ENCODE results near the gene FAM135A.
"Not testable (repeated sequence)": the region's sequence is repeated elsewhere in the genome, so short reads cannot be mapped to it uniquely, and the experiment has no call there.

FAM135A gene

DNA sequence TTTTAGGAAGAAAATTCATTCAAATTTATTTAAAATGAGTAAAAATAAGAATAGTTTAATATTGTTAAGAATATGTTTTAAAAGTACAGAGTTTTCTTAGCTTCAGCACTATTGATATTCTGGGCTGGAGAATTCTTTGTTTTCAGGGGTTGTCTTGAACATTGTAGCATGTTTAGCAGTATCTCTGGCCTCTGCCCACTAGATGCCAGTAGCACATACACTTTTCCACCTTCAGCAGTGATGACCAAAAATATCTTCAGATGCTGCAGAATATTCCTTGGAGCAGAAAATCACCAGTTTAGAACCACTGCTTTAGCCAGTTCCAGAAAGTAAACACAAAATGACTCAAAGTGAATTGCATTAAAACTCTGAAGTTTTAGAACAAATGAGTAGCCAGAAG, 134.0 kb downstream of the FAM135A start:
- peak; percentile 24 for DNase-seq (ENCODE audit: low spot score)

DNA sequence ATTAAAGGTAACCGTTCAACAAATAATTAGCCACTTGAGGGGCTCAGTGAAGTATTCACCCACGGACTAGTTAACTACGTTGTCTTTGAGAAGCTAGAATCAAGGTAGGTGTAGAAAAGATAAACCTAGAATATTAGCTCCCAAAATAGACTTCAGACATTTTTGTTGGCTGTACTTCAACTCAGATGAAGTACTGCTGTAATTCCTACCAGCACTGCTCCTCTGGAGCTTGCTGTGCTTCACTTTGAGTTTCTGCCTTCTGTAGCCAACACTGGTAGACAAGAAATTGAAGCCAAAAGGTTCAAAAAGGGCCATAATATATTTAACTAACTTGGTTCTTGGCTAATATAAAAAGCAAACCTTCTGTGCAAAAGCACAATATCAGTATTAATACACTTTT, 134.6 kb downstream of the FAM135A start:
- no peak for DNase-seq (ENCODE audit: low spot score)

DNA sequence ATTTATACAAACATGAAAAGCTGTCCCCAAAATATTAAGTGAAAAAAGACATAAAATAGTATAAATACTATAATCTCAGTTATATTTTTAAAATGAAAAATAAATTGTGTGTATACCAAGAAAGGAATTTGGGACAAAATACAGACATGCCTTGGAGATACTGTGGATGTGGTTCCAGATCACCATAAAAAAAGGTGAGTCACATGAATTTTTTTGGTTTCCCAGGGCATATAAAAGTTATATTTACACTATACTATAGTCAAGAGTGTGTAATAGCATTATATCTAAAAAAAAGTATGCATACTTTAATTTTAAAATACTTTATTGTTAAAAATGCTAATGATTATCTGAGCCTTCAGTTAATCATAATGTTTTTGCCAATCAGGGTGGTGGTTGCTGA, 136.0 kb downstream of the FAM135A start:
- DNase-seq (ENCODE audit: low spot score): no peak

DNA sequence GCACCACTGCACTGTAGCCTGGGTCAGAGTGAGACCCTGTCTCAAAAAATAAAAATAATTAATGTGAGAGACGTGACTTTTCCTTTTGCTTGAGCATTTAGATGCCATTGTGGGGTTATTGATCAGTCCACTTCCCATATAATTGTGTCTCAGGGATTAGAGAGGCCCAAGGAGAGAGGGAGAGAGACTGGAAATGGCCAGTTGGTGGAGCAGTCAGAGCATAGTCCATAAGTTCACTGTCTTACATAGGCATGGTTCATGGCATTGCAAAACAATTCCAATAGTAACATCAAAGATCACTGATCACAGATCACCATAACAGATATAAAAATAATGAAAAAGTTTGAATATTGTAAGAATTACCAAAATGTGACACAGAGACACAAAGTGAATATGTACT, 138.3 kb downstream of the FAM135A start:
- DNase-seq (ENCODE audit: low spot score): no peak

DNA sequence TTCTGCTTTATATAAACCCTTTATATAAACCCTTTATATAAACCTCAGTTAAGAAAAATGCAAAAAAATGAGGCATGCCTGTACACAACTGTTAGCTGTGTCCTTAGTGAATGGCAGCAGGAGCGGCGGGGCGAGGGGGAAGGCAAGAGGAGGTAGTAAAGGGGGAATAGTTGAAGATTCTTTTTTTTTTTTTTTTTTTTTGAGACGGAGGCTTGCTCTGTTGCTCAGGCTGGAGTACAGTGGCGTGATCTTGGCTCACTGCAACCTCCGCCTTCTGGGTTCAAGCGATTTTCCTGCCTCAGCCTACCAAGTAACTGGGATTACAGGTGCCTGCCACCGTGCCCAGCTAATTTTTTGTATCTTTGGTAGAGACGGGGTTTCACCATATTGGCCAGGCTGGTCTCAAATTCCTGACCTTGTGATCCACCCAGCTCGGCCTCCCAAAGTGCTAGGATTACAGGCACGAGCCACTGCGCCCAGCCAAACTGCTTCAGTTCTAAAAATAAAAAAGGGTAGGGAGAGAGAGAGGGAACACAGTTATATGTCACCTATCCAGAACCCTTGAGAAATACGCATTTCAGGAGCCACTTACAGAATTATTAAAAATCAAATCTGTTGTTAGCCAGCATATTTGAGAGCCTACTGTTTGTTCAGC, 139.1 kb downstream of the FAM135A start:
- DNase-seq (ENCODE audit: low spot score): not testable (repeated sequence)

DNA sequence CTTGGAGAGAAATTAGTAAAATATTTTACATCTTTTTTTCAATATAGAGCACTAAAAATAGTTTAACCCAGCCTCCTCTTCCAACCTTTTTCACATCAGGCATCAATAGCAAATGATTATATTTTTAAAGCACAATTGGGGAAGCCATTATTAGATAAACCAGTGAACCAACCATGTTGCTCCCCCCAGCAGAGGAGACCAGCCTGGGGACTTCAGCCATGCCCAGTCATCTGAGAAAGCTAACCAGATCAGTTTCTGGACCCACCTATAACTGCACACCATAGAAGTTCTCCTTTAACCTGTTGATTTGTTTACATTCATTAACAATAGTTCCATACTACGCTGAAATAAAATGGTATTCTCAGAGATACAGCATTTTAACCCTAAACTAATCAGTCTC, 139.7 kb downstream of the FAM135A start:
- no peak for DNase-seq (ENCODE audit: low spot score)

DNA sequence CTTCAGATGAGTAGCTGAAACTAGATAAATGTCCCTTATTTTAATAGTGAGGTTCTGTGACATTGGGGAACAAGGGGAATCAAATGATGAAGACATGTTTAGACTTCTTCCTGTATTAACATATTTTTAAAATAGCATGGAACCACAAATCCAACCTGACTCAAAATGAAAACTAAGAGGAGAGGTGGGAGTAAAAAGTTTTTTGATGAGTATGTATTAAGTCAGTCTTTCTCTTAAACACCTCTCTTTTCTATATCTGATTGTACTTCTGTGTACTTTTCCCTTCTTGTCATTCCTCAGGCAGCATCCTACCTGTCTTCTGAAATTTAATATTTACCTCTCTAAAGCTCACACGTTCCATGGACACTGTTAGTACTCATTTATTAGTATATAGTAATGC, 144.7 kb downstream of the FAM135A start:
- no peak for DNase-seq (ENCODE audit: low spot score)

DNA sequence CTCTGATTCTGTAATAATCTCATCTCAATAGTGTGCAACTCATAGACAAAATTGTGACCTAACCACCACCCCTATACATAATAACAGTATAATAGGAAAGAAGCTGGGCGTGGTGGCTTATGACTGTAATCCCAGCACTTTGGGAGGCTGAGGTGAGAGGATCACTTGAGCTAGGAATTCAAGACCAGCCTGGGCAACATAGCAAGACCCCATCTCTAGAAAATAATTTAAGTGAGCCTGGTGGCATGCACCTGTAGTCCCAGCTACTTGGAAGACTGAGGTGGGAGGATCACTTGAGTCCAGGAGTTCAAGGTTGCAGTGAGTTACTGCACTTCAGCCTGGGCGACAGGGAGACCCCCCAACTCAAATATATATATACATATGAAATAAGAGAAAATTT, 149.1 kb downstream of the FAM135A start:
- not testable (repeated sequence) for DNase-seq (ENCODE audit: low spot score)

DNA sequence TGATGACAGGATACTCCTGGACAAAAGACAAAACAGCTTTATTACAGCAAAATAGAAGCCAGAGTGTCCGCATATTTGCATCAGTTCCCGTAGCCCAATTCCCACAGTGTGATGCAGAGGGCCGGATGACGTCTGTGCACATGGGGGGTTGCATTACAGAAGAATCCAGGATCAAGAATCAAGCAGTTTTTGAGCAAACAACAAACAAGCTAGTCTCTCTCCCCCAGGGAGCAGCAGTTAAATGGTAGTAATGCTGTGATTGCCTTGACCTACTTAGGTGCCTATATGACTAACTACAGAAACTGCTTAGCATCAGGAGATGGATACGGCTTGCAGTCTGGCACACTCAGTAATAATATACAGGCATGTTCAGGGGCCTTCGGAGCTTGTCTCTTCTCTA, 150.2 kb downstream of the FAM135A start:
- DNase-seq (ENCODE audit: low spot score): no peak

DNA sequence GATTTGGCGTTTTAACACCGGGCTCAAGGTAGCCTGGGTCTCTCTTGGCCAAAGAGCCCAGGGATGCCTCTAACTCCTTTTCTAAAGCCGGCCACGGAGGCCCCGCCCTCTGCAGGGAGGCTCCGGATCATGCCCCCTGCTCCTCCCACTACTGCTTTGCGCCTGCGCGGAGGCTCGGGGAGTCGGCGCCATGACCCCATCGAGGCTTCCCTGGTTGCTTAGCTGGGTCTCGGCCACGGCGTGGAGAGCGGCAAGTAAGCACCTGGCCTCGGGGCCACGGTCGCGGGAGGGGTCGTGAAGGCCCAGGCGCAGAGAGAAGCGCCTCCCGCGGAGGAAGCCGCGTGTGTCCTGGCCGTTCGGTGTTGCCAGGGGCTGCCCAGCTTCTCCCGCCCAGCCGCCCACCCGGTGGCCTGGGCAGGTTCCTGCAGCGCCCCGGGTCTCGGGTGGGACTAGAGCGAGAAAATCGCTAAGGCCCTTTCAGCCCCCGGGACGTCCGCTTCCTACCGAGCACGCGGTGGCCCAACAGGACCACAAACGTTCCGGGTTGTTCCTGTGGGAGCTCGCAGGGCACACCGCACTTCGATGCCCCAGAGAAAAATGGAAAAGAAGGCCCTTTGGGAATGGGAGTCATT, 153.6 kb downstream of the FAM135A start, which contains the start of gene SDHAF4:
Gene SDHAF4 (plus strand): TSS at position 180 of the 632 bp plus-strand sequence. CDS start 11 bp downstream, at position 191.
- peak; percentile 92 for DNase-seq (ENCODE audit: low spot score)

DNA sequence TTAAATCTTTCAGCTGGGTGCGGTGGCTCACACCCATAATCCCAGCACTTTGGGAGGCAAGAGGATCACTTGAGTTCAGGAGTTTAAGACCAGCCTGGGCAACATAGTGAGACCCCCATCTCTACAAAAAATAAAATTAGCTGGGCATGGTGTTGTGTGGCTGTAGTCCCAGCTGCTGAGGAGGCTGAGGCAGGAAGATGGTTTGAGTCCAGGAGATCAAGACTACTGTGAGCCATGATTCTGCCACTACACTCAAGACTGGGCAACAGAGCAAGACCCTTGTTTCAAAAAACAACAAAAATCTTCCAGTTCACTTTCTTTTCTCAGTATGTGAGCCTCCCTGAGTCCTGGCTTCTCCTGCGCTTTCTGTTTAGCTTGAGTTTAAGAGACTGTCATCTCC, 161.3 kb downstream of the FAM135A start:
- no peak for DNase-seq (ENCODE audit: low spot score)

DNA sequence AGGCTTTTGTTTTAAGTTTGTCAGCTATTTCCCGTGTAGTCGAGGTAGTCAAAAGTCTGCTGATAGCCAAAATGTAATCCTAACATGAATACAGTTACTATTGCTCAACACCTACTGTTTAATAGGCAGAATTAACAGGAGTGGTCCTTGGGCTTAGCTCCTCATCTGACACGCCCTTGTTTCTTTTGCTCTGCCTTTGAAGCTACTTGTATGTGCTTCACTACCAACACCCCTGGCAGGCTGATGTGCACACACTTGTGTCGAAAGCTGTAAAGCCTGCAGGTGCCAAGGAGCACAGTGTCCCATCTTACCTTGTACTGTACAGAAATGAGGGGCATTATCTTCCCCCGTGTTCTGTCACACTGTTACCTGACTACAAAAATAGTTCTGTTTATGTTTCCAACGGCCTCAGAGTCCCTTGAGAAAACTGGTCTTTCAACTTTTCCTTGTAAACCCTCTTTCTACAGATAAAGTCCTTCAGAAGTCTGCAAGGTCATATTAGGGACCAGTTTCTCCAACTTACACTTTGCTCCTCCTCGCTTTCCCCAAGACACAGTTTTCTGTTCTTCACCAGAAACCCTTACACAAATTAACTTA, 162.7 kb downstream of the FAM135A start:
- no peak for DNase-seq (ENCODE audit: low spot score)

DNA sequence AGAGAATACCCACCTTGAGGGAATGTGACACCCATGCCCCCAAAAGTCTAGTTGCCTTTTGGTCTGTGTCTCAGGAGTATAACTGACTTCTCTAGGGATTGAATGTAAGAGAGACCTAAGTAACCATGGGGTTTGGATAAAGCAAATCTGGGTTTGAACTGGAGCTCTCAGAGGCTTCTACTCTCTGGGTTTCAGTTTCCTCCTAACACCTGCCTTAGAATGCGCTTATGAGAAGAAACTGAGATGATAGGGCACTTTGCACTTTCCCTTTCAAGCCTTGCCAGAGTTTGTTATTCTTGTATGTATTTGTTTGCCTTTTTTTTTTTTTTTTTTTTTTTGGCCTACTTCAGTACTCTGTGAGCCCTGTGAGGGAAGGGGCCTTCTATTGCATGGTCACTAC, 172.8 kb downstream of the FAM135A start:
- no peak for DNase-seq (ENCODE audit: low spot score)

DNA sequence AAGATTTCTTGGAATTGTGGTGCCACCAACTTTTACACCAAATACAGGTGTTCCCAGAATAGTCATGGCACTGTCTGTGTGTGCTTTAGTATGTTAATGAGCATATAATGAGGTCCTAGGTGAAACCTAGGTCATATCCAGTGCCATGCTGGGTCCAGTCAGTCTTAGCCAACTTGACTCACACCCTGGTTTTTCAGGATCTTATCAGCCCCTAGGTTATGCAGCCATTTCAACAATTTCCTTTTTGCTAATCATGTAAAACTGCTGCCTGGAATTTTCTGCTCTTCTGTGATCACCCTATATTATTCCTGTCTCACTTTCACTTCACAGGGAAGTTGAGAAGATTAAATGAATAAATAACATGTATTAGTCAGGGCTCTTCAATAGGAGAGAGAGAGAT, 177.1 kb downstream of the FAM135A start:
- peak; percentile 39 for DNase-seq (ENCODE audit: low spot score)

DNA sequence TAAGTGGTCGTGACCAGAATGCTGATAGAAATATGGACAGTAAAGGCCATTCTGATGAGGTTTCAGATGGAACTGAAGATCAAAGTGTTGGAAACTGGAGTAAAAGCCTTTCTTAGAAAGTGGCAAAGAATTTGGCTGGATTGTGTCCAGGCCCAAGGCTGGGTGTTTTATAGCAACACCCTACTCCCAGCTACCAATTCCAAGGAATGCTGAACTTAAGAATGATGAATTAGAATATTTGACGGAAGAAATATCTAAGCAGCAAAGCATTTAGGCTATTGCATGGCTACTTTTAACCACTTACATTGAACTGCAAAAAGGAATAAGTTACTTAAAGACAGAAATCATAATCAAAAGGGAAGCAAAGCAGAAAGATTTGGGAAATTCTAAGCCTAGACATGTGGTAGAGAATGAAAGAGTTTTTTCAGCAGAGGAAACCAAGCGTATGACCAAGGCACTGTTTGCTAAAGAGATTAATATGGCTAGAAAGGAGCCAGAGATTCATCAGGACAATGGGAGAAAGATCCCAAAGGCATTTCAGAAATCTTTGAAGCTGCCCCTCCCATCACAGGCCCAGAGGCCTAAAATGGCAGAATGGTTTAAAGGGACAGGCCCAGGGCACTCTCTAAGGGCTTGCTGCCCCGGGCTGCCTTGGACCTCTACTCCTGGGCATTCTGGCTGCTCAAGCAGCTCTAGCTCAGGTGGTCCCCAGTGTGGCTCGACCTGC, 179.2 kb downstream of the FAM135A start:
- DNase-seq (ENCODE audit: low spot score): no peak

DNA sequence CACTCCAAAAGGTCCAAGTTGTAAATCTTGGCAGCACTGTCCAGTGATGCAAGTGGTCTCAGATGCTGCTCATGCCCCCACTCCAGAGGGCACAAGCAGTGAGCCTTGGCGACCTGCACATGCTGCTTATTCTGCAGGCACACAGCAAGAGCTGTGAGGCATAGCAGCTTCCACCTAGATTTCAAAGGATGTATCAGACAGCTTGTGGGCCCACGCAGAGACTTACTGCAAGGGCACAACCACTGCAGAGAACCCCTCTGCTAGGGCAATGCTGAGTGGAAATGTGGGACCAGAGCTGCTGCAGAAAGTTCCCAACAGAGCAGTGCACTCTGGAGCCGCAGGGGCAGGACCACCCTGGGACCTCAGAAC, 179.8 kb downstream of the FAM135A start:
- DNase-seq (ENCODE audit: low spot score): no peak

DNA sequence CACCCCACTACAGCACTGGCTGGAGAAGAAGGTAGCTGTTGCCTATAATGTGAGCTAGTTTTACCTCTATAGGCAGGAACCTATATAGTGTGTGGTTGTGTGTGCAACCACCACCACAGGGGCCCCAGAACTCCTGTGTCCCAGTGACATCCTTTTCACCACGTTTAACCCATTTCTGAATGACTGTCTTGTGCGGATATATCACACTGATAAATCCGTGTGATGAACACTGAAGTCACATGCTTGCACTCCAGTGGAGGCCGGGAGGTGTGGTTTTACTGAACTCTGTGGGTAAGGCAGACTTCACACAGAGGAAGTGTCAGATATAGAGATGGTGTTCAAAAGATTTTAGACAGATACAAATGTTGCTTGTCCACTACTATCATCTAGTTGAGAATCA, 185.9 kb downstream of the FAM135A start:
- DNase-seq (ENCODE audit: low spot score): no peak

DNA sequence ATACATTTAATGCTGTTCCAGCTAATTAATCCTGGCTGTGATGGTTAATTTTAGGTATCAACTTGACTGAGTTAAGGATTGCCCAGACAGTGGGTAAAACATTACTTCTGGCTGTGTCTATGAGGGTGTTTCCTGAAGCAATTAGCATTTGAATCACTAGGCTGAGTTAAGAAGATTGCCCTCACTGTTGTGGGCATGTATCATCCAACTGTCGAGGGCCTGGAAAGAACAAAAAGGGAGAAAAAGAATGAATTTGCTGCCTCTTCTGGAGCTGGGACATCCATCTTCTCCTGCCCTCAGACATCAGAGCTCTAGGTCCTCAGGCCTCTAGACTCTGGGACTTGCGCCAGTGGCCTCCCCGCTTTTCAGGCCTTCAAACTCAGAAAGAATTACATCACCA, 187.7 kb downstream of the FAM135A start:
- peak; percentile 16 for DNase-seq (ENCODE audit: low spot score)

DNA sequence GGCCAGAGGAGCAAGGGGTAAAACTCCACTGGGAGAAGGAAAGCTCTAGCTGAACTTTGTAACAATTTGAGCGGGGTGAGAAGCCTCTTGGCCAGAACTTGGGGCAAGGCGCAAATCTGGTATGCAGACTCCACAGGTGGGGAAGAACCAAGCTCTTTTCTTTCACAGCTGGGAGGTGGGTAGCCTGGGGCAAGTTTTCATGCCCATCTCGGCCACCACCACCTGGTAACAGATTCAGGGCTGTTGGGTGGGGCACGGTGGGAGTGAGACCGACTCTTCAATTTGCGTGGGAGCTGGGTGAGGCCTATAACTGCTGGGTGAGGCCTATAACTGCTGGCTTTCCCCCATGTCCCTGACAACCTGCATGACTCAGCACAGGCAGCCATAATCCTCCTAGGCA, 190.9 kb downstream of the FAM135A start:
- DNase-seq (ENCODE audit: low spot score): no peak

DNA sequence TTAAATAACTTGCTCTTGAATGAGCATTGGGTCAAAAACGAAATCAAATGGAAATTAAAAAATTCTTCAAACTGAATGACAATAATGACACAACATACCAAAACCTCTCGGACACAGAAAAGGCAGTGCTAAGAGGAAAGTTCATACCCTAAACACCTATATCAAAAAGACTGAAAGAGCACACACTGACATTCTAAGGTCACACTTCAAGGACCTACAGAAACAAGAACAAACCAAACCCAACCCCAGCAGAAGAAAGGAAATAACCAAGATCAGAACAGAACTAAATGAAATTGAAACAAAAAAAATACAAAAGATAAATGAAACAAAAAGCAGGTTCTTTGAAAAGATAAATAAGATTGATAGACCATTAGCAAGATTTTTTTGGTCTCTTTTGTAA, 194.1 kb downstream of the FAM135A start:
- not testable (repeated sequence) for DNase-seq (ENCODE audit: low spot score)

DNA sequence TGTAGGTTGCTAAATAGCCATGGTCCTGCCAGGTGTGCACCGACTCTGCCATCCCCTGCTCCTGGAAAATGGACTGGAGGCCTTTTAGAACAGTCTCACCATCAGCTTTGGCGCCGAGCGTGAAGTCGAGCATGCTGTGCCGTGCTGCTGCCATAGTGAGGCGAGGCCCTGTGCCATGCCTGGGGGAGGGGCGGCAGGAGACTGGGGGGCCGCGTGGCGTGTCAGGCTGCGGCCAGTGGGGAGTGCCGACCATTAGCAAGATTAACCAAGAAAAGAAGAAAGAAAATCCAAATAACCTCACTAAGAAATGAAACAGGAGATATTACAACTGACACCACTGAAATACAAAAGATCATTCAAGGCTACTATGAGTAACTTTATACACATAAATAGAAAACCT, 195.9 kb downstream of the FAM135A start:
- DNase-seq (ENCODE audit: low spot score): not testable (repeated sequence)
